Transverse colon (tissue), 4 donors: Measurements from ENCODE around the gene PPP6R3. TPM values are rescaled to one million over a fixed set of nuclear protein-coding genes. Genes with fewer than 3 reads are reported as not detected.

ENCODE experiments used
- DNase-seq: peaks from one replicate; pipeline ENCODE4 v3.0.0-alpha.2; 2019
- H3K27ac ChIP-seq, 4 donors: fragments of 200-600 bp; sonication (generic); 2 replicates each; pipeline ENCODE4 v1.5.1; 2016 to 2018; ENCODE audit warnings: inconsistent platforms in 4 of 4
- H3K27me3 ChIP-seq: fragments of 200-600 bp; sonication (generic); 2 replicates; pipeline ENCODE4 v1.5.1; 2017; ENCODE audit warnings: inconsistent platforms
- H3K36me3 ChIP-seq, 4 donors: fragments of 200-600 bp; sonication (generic); 2 replicates each; pipeline ENCODE4 v1.5.1; 2017 to 2019; ENCODE audit warnings: inconsistent platforms in 4 of 4
- H3K4me1 ChIP-seq, 4 donors: fragments of 200-600 bp; sonication (generic); 2 replicates each; pipeline ENCODE4 v1.5.1; 2017 to 2020; ENCODE audit warnings: inconsistent platforms in 4 of 4
- H3K4me3 ChIP-seq, 4 donors: fragments of 200-600 bp; sonication (generic); 1 replicate in 1 of 4; 2 replicates in 3 of 4; pipeline versions ENCODE4 v1.5.1 to v1.6.1; 2017 to 2019; ENCODE audit warnings: inconsistent platforms in 4 of 4
- H3K9me3 ChIP-seq, 2 donors: fragments of 200-600 bp; sonication (generic); 2 replicates each; pipeline ENCODE4 v1.5.1; 2017 to 2019; ENCODE audit warnings: inconsistent platforms in 2 of 2
- EP300 ChIP-seq: sonication (generic); formaldehyde crosslinking; IDR thresholded peaks from one replicate; pipeline ENCODE4 v1.6.1; 2017; ENCODE audit warnings: antibody characterized with exemption, low read depth
- POLR2A ChIP-seq: fragments of 450-650 bp; IDR thresholded peaks from one replicate; pipeline ENCODE4 v1.6.1; 2016; ENCODE audit warnings: antibody characterized with exemption, mild to moderate bottlenecking, moderate library complexity
- POLR2AphosphoS5 ChIP-seq, 3 donors: sonication (generic); formaldehyde crosslinking; IDR thresholded peaks; one replicate each; pipeline ENCODE4 v1.6.1; 2016; ENCODE audit warnings: antibody characterized with exemption in 3 of 3
- WGBS, 2 donors: methylation state at CpG; one replicate each; pipeline ENCODE4 v1.1.5; 2018; ENCODE audit warnings: low coverage in 1 of 2; 5-methylcytosine and 5-hydroxymethylcytosine counted together
- in situ Hi-C, 4 donors: fragments of 200-750 bp; cut with MboI; loops; one replicate each; pipeline versions ENCODE4 v1.15.0 to v1.15.1; 2017; ENCODE audit warnings: low sequenced_read_pairs in 3 of 4, low pct_ligation_motif_present in 1 of 4, low pct_unique_long_range_greater_than_20kb in 1 of 4
- intact Hi-C: fragments of 100-400 bp; cut with DNase I; formaldehyde crosslinking; loops from one replicate; pipeline ENCODE4 v1.15.1; 2023; ENCODE audit warnings: low total_unique reads
- total RNA-seq, 4 donors: library from RNA; depleted of rRNA; stranded (reverse); fragments of >200 nt; gene quantifications; one replicate each; pipeline ENCODE4 v1.1.0, GENCODE V29; 2016
- TF ChIP-seq, protein P1 (sequence below), 5 experiments: fragments of 200-600 bp in 3 of 5; fragments of 450-650 bp in 2 of 5; sonication (generic) in 3 of 5; IDR thresholded peaks; 1 replicate in 2 of 5; 2 replicates in 3 of 5; pipeline ENCODE4 v1.5.1; 2016 to 2017; ENCODE audit warnings: antibody characterized with exemption in 5 of 5, inconsistent platforms in 3 of 5, mild to moderate bottlenecking in 2 of 5, moderate library complexity in 1 of 5

The PPP6R3 gene
- total RNA-seq, 4 donors from 2014 or later, result 89.8 to 158 (median 117) TPM

GRCh38 chr11:68659158-68659921, 198.8 kb downstream of the PPP6R3 start:
- peak; percentile 14 for DNase-seq
- H3K9me3 ChIP-seq, result no peaks in the 10 kb centered on the region
- TF ChIP-seq, protein P1, sequence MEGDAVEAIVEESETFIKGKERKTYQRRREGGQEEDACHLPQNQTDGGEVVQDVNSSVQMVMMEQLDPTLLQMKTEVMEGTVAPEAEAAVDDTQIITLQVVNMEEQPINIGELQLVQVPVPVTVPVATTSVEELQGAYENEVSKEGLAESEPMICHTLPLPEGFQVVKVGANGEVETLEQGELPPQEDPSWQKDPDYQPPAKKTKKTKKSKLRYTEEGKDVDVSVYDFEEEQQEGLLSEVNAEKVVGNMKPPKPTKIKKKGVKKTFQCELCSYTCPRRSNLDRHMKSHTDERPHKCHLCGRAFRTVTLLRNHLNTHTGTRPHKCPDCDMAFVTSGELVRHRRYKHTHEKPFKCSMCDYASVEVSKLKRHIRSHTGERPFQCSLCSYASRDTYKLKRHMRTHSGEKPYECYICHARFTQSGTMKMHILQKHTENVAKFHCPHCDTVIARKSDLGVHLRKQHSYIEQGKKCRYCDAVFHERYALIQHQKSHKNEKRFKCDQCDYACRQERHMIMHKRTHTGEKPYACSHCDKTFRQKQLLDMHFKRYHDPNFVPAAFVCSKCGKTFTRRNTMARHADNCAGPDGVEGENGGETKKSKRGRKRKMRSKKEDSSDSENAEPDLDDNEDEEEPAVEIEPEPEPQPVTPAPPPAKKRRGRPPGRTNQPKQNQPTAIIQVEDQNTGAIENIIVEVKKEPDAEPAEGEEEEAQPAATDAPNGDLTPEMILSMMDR (IDR thresholded peaks at IDR 0.05), result no peak
- no peak for TF ChIP-seq EP300
- no peak for TF ChIP-seq POLR2A
- TF ChIP-seq POLR2AphosphoS5 (IDR thresholded peaks at IDR 0.05), result no peak
- in situ Hi-C loops (no loop called here), intact Hi-C loops (no loop called here)
- no peaks in the 10 kb centered on the region for H3K27me3 ChIP-seq
- WGBS, 2 donors, result 59 to 60% methylated on average over 6 to 22 of the region's 22 CpGs
- H3K27ac ChIP-seq, result no peak overlapping the region
- H3K36me3 ChIP-seq, result no peaks in the 10 kb centered on the region
- H3K4me3 ChIP-seq, result no peak overlapping the region
- H3K4me1 ChIP-seq, result no peaks in the 10 kb centered on the region

DNA sequence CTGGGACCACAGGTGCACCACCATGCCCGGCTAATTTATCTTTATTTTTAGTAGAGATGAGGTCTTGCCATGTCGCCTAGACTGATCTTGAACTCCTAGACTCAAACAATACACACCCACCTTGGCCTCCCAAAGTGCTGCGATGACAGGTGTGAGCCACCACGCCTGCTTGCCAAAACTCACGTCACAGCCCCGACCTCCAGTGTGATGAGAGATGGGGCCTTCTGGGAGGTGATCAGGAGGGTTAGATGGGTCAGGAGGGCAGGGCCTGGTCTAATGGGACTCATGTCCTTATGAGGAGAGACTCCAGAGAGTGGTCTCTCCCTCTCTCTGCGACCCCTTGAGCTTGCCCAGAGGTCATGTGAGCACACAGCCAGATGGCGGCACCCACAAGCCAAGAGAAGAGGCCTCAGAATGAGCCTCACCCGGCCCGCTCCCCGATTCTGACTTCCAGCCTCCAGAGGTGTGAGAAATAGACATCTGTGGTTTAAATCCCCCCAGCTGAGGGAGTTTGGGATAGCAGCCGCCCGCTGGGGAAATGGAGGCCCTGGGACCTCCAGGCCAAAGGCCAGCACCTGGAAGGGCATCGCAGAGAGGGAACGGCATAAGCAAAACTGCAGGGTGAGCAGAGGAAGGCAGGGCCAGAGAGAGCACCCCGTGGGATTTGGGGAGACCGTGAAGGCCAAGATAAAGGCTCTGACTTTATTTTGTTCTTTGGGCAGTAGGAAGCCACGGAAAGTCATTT, 199.7 kb downstream of the PPP6R3 start:
- H3K27me3 ChIP-seq, result no peaks in the 10 kb centered on the region
- H3K36me3 ChIP-seq, result no peaks in the 10 kb centered on the region
- intact Hi-C loops (no loop called here), in situ Hi-C loops (no loop called here)
- TF ChIP-seq POLR2AphosphoS5 (IDR thresholded peaks at IDR 0.05), result no peak
- TF ChIP-seq POLR2A, result no peak
- TF ChIP-seq EP300, result no peak
- TF ChIP-seq, protein P1 (IDR thresholded peaks at IDR 0.05), result no peak
- no peak overlapping the region for H3K4me3 ChIP-seq
- WGBS, 2 donors, result 50 to 85% methylated on average over 2 to 18 of the region's 18 CpGs
- H3K9me3 ChIP-seq, result no peaks in the 10 kb centered on the region
- no peaks in the 10 kb centered on the region for H3K4me1 ChIP-seq
- H3K27ac ChIP-seq, result no peak overlapping the region
- DNase-seq, result no peak

GRCh38 chr11:68661014-68661413, 200.5 kb downstream of the PPP6R3 start:
- TF ChIP-seq EP300 (no peak), POLR2A (no peak), POLR2AphosphoS5 (IDR thresholded peaks at IDR 0.05) (no peak)
- TF ChIP-seq, protein P1 (IDR thresholded peaks at IDR 0.05), result no peak
- no peaks in the 10 kb centered on the region for H3K27me3 ChIP-seq

DNA sequence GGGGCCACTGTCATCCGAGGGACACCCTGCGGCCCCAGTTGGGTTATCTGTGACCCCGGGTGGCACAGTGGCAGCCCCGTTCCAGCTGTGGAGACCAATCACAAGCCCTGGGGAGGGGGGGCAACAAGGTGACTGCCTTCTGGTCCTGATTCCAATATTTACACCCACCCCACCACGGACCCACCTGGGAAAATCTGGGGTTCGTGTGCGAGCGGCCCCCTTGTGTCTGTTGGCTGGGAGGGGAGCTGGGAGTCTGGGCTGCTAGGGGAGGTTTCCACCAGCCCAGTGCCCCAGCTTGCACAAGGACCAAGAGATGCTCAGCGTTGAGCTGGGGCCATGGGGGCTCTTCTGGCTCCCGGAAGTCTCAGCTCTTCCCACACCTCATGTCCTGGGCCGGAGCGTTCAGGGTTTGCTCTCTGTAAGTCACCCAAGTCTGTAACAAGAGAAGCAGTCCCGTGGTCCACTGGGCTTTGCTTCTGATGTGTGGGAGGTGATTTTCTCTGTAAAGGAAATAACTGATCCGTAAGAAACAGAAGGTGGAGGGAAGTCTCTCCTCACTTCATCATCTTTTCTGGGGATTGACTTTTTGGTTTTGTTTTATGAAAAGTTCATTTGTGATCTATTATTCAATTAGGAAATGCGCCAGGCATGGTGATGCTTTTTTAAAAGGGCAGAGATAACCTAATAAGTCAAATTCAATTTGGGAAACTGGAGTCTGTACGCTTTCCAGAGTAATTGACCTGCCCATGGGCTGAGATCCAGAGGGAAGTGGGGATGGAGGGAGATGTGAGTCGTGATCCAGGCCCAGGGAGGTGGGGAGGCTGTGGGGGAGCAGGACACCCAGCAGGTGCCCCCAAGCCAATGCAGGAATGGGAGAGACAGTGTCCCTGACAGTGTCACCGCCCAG, 201.4 kb downstream of the PPP6R3 start:
- Histone ChIP-seq H3K4me3 (no peak overlapping the region), H3K27ac (no peak overlapping the region), H3K4me1 (no peaks in the 10 kb centered on the region), H3K9me3 (no peaks in the 10 kb centered on the region), H3K27me3 (no peaks in the 10 kb centered on the region), H3K36me3 (no peaks in the 10 kb centered on the region)
- TF ChIP-seq, protein P1 (IDR thresholded peaks at IDR 0.05), result no peak
- TF ChIP-seq EP300 (no peak), POLR2A (no peak), POLR2AphosphoS5 (IDR thresholded peaks at IDR 0.05) (no peak)
- in situ Hi-C loops, result no loop called here
- no peak for DNase-seq
- intact Hi-C loops, result no loop called here
- 72 to 89% methylated on average over 3 to 16 of the region's 18 CpGs for WGBS, 2 donors

More at GRCh38 chr11:68661014-68661413, 200.5 kb downstream of the PPP6R3 start:
- in situ Hi-C loops, result no loop called here
- Histone ChIP-seq H3K27ac (no peak overlapping the region), H3K4me3 (no peak overlapping the region), H3K36me3 (no peaks in the 10 kb centered on the region), H3K4me1 (no peaks in the 10 kb centered on the region), H3K9me3 (no peaks in the 10 kb centered on the region)
- WGBS, 2 donors, result 90% methylated on average over 14 of the region's 15 CpGs; no CpG with 5 or more reads in 1 of the 2 donors
- intact Hi-C loops, result no loop called here
- DNase-seq, result no peak
